H9 (cell line): ENCODE data around the gene PLCB1. TPM values are rescaled to one million over a fixed set of nuclear protein-coding genes. Genes with fewer than 3 reads are reported as not detected.

Experiments
- DNase-seq: peaks from one replicate; pipeline ENCODE4 v3.0.0-alpha.2; 2017
- H2AFZ ChIP-seq: one replicate; pipeline ENCODE4 v1.6.1; 2013; ENCODE audit warnings: mild to moderate bottlenecking, low read length, control low read depth, moderate library complexity
- H2AK5ac ChIP-seq: 2 replicates; pipeline ENCODE4 v1.6.1; 2013; ENCODE audit warnings: low read length, control low read depth, mixed read lengths; ENCODE audit not compliant: insufficient read length
- H2BK120ac ChIP-seq: one replicate; pipeline ENCODE4 v1.6.1; 2013; ENCODE audit warnings: low read depth, mild to moderate bottlenecking, low read length, control low read depth, inconsistent platforms; ENCODE audit not compliant: poor library complexity, severe bottlenecking
- H2BK12ac ChIP-seq: 2 replicates; pipeline ENCODE4 v1.6.1; 2013; ENCODE audit warnings: low read length, control low read depth, mixed read lengths, low read depth; ENCODE audit not compliant: insufficient read length
- H2BK15ac ChIP-seq: 2 replicates; pipeline ENCODE4 v1.6.1; 2013; ENCODE audit warnings: low read depth, low read length, control low read depth
- H2BK20ac ChIP-seq: one replicate; pipeline ENCODE4 v1.6.1; 2013; ENCODE audit warnings: low read depth, mild to moderate bottlenecking, low read length, control low read depth, inconsistent platforms; ENCODE audit not compliant: poor library complexity, severe bottlenecking
- H2BK5ac ChIP-seq: 2 replicates; pipeline ENCODE4 v1.6.1; 2013; ENCODE audit warnings: low read length, control low read depth, mixed read lengths; ENCODE audit not compliant: insufficient read length
- H3K14ac ChIP-seq: 2 replicates; pipeline ENCODE4 v1.6.1; 2013; ENCODE audit warnings: low read length, control low read depth; ENCODE audit not compliant: insufficient read depth
- H3K18ac ChIP-seq: 2 replicates; pipeline ENCODE4 v1.6.1; 2013; ENCODE audit warnings: low read depth, mild to moderate bottlenecking, mixed read lengths, low read length, control low read depth; ENCODE audit not compliant: insufficient read length
- H3K23ac ChIP-seq: 2 replicates; pipeline ENCODE4 v1.6.1; 2013; ENCODE audit warnings: low read length, control low read depth, mixed read lengths, low read depth; ENCODE audit not compliant: insufficient read length
- H3K23me2 ChIP-seq: 2 replicates; pipeline ENCODE4 v1.6.1; 2013; ENCODE audit warnings: low read depth, mild to moderate bottlenecking, mixed read lengths, low read length, control low read depth; ENCODE audit not compliant: insufficient read length, poor library complexity, severe bottlenecking
- H3K27ac ChIP-seq: 2 replicates; pipeline ENCODE4 v1.5.1; 2013; ENCODE audit warnings: low read length, control low read depth, mixed read lengths, low read depth; ENCODE audit not compliant: insufficient read length
- H3K27me3 ChIP-seq: 2 replicates; pipeline ENCODE4 v1.6.1; 2013; ENCODE audit warnings: low read length, control low read depth, inconsistent platforms; ENCODE audit not compliant: insufficient read depth
- H3K4ac ChIP-seq: 2 replicates; pipeline ENCODE4 v1.6.1; 2013; ENCODE audit warnings: low read depth, mild to moderate bottlenecking, control low read depth, inconsistent platforms, low read length, moderate library complexity
- H3K4me1 ChIP-seq: 2 replicates; pipeline ENCODE4 v1.6.1; 2013; ENCODE audit warnings: low read length, control low read depth, inconsistent platforms; ENCODE audit not compliant: insufficient read depth
- H3K4me2 ChIP-seq: 2 replicates; pipeline ENCODE4 v1.6.1; 2013; ENCODE audit warnings: low read length, control low read depth, mixed read lengths; ENCODE audit not compliant: insufficient read length, insufficient read depth
- H3K56ac ChIP-seq: 2 replicates; pipeline ENCODE4 v1.6.1; 2013; ENCODE audit warnings: low read depth, mild to moderate bottlenecking, mixed read lengths, low read length, control low read depth; ENCODE audit not compliant: insufficient read length
- H3K79me1 ChIP-seq: 2 replicates; pipeline ENCODE4 v1.6.1; 2013; ENCODE audit warnings: low read depth, mild to moderate bottlenecking, moderate library complexity, low read length, control low read depth, inconsistent platforms; ENCODE audit not compliant: insufficient read depth, poor library complexity, severe bottlenecking
- H3K79me2 ChIP-seq: 2 replicates; pipeline ENCODE4 v1.6.1; 2013; ENCODE audit warnings: low read length, control low read depth, inconsistent platforms; ENCODE audit not compliant: insufficient read depth
- H3K9ac ChIP-seq: 2 replicates; pipeline ENCODE4 v1.6.1; 2013; ENCODE audit warnings: low read length, control low read depth, mixed read lengths; ENCODE audit not compliant: insufficient read length; ENCODE audit errors: extremely low read depth
- H3K9me3 ChIP-seq: one replicate; pipeline ENCODE4 v1.6.1; 2013; ENCODE audit warnings: low read depth, low read length, inconsistent platforms; ENCODE audit not compliant: control insufficient read depth
- H3T11ph ChIP-seq: one replicate; pipeline ENCODE4 v1.6.1; 2013; ENCODE audit warnings: mild to moderate bottlenecking, low read length, control low read depth, inconsistent platforms
- H4K20me1 ChIP-seq: one replicate; pipeline ENCODE4 v1.6.1; 2013; ENCODE audit not compliant: control insufficient read depth, insufficient read length, insufficient read depth
- H4K5ac ChIP-seq: 2 replicates; pipeline ENCODE4 v1.6.1; 2013; ENCODE audit warnings: low read depth, mild to moderate bottlenecking, mixed read lengths, low read length, control low read depth; ENCODE audit not compliant: insufficient read length
- H4K8ac ChIP-seq: replicated peaks from 2 replicates; pipeline ENCODE4 v1.6.1; 2013; ENCODE audit warnings: low read length, control low read depth, mixed read lengths, low read depth; ENCODE audit not compliant: insufficient read length
- H4K91ac ChIP-seq: 2 replicates; pipeline ENCODE4 v1.6.1; 2013; ENCODE audit warnings: low read depth, mild to moderate bottlenecking, moderate library complexity, mixed read lengths, low read length, control low read depth; ENCODE audit not compliant: insufficient read length
- H3K27ac Mint-ChIP-seq, 3 experiments: 2 replicates in 2 of 3; 3 replicates in 1 of 3; pipeline ENCODE4 v1.8.0; 2020 to 2021; ENCODE audit warnings: mixed read lengths in 3 of 3, mild to moderate bottlenecking in 1 of 3, moderate library complexity in 1 of 3
- H3K27me3 Mint-ChIP-seq: 2 replicates; pipeline ENCODE4 v1.8.0; 2021; ENCODE audit warnings: low read depth, mild to moderate bottlenecking, moderate library complexity, mixed read lengths
- H3K36me3 Mint-ChIP-seq, 3 experiments: 2 replicates in 2 of 3; 3 replicates in 1 of 3; pipeline ENCODE4 v1.8.0; 2020 to 2021; ENCODE audit warnings: low read depth in 3 of 3, mixed read lengths in 3 of 3; ENCODE audit not compliant: insufficient read depth in 1 of 3
- H3K4me1 Mint-ChIP-seq, 2 experiments: 2 replicates each; pipeline ENCODE4 v1.8.0; 2020; ENCODE audit warnings: mixed read lengths in 2 of 2
- H3K4me3 Mint-ChIP-seq, 2 experiments: 2 replicates in 1 of 2; 3 replicates in 1 of 2; pipeline ENCODE4 v1.8.0; 2020 to 2021; ENCODE audit warnings: mild to moderate bottlenecking in 2 of 2, mixed read lengths in 2 of 2, moderate library complexity in 1 of 2
- H3K9me3 Mint-ChIP-seq, 2 experiments: 2 replicates in 1 of 2; 3 replicates in 1 of 2; pipeline ENCODE4 v1.8.0; 2020; ENCODE audit warnings: mild to moderate bottlenecking in 2 of 2, mixed read lengths in 2 of 2, moderate library complexity in 1 of 2
- CTCF ChIP-seq: fragments of 200-600 bp; sonication (generic); conservative IDR thresholded peaks from 3 replicates; pipeline ENCODE4 v1.8.0; 2021; ENCODE audit warnings: antibody characterized with exemption, mild to moderate bottlenecking
- WGBS: extraction: QIAGEN DNeasy Blood & Tissue Kit; methylation state at CpG from one replicate; pipeline ENCODE4 v1.1.7; 2013; ENCODE audit warnings: missing lambda C conversion rate, low lambda C conversion rate, mixed read lengths; ENCODE audit not compliant: insufficient read length; ENCODE audit errors: extremely low coverage; 5-methylcytosine and 5-hydroxymethylcytosine counted together
- total RNA-seq: library from RNA; stranded (reverse); gene quantifications from 2 replicates; pipeline ENCODE4 v1.2.1, GENCODE V29; 2021

Gene PLCB1
- total RNA-seq, 1 experiment from 2014 or later, result 11.5 TPM

- no CpG with 5 or more reads among the region's 7 CpGs for WGBS
- Mint-ChIP-seq H3K36me3 (no peaks in the 10 kb centered on the region), H3K9me3 (no peaks in the 10 kb centered on the region), H3K4me3 (no peak overlapping the region), H3K27me3 (no peaks in the 10 kb centered on the region), H3K4me1 (peaks cover 24 to 27% of the 10 kb centered on the region in 2 experiments), H3K27ac (no peak overlapping the region)
- H3K9me3 ChIP-seq, result no peaks in the 10 kb centered on the region
- no peaks in the 10 kb centered on the region for H3K79me2 ChIP-seq
- peaks cover 5% of the 10 kb centered on the region; the same call in 1 of the 2 replicates for H3K4me1 ChIP-seq
- no peak overlapping the region for H4K91ac ChIP-seq
- H2AK5ac ChIP-seq, result no peak overlapping the region
- no peak overlapping the region for H3K4me2 ChIP-seq
- no peak overlapping the region for H4K8ac ChIP-seq
- H2BK12ac ChIP-seq, result no peak overlapping the region
- H2BK120ac ChIP-seq, result no peak overlapping the region
- H2BK20ac ChIP-seq, result no peak overlapping the region
- no peak overlapping the region for H3K9ac ChIP-seq
- no peak overlapping the region for H2BK5ac ChIP-seq
- no peaks in the 10 kb centered on the region for H3K27me3 ChIP-seq
- no peak overlapping the region for H3K56ac ChIP-seq
- H3K23me2 ChIP-seq, result no peaks in the 10 kb centered on the region
- no peak overlapping the region for H2AFZ ChIP-seq
- no peak overlapping the region for H2BK15ac ChIP-seq
- H3K14ac ChIP-seq, result no peak overlapping the region
- no peak overlapping the region for H3T11ph ChIP-seq
- H3K27ac ChIP-seq, result no peak overlapping the region
- DNase-seq, result no peak
- no peak overlapping the region for H4K5ac ChIP-seq
- H3K18ac ChIP-seq, result no peak overlapping the region
- H4K20me1 ChIP-seq, result no peaks in the 10 kb centered on the region
- no peak for TF ChIP-seq CTCF
- no peak overlapping the region for H3K23ac ChIP-seq
- H3K79me1 ChIP-seq, result no peaks in the 10 kb centered on the region
- no peak overlapping the region for H3K4ac ChIP-seq
These were observed 300.5 kb downstream of the PLCB1 start for GRCh38 chr20:8432435-8433148.
